Neural cell (in vitro differentiated cells): ENCODE results near the gene APP.

ENCODE experiments used
- POLR2AphosphoS5 ChIP-seq: IDR thresholded peaks from 2 replicates; pipeline ENCODE4 v1.6.1; 2012
- RAD21 ChIP-seq: fragments of 450-650 bp; conservative IDR thresholded peaks from 2 replicates; pipeline ENCODE4 v1.6.1; 2014; ENCODE audit warnings: antibody characterized with exemption, mild to moderate bottlenecking, moderate library complexity
- SMC3 ChIP-seq: fragments of 450-650 bp; conservative IDR thresholded peaks from 2 replicates; pipeline ENCODE4 v1.6.1; 2014; ENCODE audit warnings: antibody characterized with exemption, mild to moderate bottlenecking, moderate library complexity; ENCODE audit not compliant: poor library complexity
- TF ChIP-seq, protein P1 (sequence below): fragments of 450-650 bp; IDR thresholded peaks from 2 replicates; pipeline ENCODE4 v1.5.1; 2014; ENCODE audit warnings: antibody characterized with exemption, mild to moderate bottlenecking, moderate library complexity; ENCODE audit not compliant: poor library complexity, severe bottlenecking

DNA sequence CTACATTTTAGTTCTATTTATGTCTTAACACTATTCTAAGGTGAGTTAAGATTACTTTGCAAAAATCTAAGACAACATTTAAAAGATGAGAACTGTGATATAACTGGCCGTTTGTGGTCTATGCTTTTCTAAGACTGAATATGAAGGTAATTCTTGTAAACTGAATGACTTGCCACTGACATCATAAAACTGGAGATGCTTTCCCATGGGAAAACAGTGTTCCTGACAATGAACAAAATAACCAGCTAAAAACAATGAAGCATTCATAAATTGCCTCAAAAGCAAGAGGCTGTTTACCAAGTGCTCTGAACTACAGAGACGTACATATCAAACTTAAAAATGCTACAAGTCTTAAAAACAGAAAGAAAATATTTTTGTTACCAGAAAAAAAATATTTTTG is 54.7 kb downstream of the APP start:
- TF ChIP-seq, protein P1, sequence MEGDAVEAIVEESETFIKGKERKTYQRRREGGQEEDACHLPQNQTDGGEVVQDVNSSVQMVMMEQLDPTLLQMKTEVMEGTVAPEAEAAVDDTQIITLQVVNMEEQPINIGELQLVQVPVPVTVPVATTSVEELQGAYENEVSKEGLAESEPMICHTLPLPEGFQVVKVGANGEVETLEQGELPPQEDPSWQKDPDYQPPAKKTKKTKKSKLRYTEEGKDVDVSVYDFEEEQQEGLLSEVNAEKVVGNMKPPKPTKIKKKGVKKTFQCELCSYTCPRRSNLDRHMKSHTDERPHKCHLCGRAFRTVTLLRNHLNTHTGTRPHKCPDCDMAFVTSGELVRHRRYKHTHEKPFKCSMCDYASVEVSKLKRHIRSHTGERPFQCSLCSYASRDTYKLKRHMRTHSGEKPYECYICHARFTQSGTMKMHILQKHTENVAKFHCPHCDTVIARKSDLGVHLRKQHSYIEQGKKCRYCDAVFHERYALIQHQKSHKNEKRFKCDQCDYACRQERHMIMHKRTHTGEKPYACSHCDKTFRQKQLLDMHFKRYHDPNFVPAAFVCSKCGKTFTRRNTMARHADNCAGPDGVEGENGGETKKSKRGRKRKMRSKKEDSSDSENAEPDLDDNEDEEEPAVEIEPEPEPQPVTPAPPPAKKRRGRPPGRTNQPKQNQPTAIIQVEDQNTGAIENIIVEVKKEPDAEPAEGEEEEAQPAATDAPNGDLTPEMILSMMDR: no peak
- no peak for TF ChIP-seq POLR2AphosphoS5
- TF ChIP-seq SMC3: no peak
- TF ChIP-seq RAD21: no peak
